ENCODE data around the gene R3HCC1L.

DNA sequence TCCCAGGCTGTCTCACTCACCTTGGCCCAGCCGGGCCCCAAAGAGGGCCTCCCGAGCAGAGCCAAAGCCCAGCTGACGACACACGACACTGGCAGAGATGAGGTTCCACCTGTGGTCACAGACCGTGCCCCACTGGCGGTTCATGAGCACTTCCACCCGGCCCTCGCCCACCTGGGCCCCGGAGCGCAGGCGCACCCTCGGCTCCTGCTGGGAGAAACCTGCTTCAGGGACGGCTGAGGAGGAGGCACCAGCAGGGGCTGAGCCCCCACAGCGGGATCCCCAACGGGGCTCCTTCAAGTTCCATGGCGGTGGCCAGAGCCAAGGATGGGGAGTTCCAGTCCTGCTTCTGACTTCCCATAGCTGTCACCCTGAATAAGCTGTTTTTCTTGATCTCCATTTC, 123.5 kb downstream of the R3HCC1L start:
- TF ChIP-seq, protein P1, sequence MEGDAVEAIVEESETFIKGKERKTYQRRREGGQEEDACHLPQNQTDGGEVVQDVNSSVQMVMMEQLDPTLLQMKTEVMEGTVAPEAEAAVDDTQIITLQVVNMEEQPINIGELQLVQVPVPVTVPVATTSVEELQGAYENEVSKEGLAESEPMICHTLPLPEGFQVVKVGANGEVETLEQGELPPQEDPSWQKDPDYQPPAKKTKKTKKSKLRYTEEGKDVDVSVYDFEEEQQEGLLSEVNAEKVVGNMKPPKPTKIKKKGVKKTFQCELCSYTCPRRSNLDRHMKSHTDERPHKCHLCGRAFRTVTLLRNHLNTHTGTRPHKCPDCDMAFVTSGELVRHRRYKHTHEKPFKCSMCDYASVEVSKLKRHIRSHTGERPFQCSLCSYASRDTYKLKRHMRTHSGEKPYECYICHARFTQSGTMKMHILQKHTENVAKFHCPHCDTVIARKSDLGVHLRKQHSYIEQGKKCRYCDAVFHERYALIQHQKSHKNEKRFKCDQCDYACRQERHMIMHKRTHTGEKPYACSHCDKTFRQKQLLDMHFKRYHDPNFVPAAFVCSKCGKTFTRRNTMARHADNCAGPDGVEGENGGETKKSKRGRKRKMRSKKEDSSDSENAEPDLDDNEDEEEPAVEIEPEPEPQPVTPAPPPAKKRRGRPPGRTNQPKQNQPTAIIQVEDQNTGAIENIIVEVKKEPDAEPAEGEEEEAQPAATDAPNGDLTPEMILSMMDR (conservative IDR thresholded peaks at IDR 0.05 in 1 of 2, IDR thresholded peaks at IDR 0.05 in 1 of 2; ENCODE audit: extremely low read depth in 1 of 2, insufficient read depth in 1 of 2, low read depth in 1 of 2, low read length in 2 of 2), result no peak
- TF ChIP-seq EZH2 (IDR thresholded peaks at IDR 0.05; ENCODE audit: borderline replicate concordance, low read length), result no peak

Data from mammary epithelial cell (primary cell).